ENCODE measurements around the gene TENM4.

Gene TENM4

DNA sequence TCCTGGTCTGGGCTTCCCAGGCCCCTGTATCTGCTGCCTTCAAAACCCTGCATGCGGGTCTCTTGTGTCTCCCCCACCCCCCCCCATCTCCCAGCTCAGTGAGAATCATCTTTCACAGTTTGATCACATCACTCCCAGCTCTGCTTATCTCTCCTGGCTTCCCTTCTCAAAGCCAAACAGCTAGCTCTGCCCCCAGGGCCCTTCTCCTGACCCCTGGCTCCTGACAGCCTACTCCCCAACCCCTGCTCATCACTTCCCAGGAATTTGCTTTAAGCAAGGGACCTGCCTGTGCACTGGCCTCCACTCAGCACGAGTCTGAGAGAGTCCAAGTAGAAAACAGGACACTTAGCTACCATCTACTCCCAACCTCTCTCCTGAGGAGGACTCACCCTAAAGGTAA lies 342.7 kb downstream of the TENM4 start:
- Mint-ChIP-seq H3K4me1 (no peaks in the 10 kb centered on the region), H3K27me3 (no peaks in the 10 kb centered on the region), H3K4me3 (no peak overlapping the region), H3K27ac (ENCODE audit: low read depth) (no peak overlapping the region), H3K36me3 (ENCODE audit: insufficient read depth) (no peaks in the 10 kb centered on the region), H3K9me3 (no peaks in the 10 kb centered on the region)
- ATAC-seq (replicated peaks; ENCODE audit: extremely low read depth, poor library complexity, severe bottlenecking) (no peak), DNase-seq (ENCODE audit: low spot score in 2 of 2) (no peak)

GRCh38 chr11:79097246-79097875 lies 343.5 kb downstream of the TENM4 start:
- Mint-ChIP-seq H3K36me3 (ENCODE audit: insufficient read depth) (no peaks in the 10 kb centered on the region), H3K9me3 (no peaks in the 10 kb centered on the region), H3K4me3 (no peak overlapping the region), H3K4me1 (no peaks in the 10 kb centered on the region), H3K27me3 (no peaks in the 10 kb centered on the region), H3K27ac (ENCODE audit: low read depth) (no peak overlapping the region)
- no peak for ATAC-seq (replicated peaks; ENCODE audit: extremely low read depth, poor library complexity, severe bottlenecking)
- DNase-seq (ENCODE audit: low spot score in 2 of 2) = no peak

DNA sequence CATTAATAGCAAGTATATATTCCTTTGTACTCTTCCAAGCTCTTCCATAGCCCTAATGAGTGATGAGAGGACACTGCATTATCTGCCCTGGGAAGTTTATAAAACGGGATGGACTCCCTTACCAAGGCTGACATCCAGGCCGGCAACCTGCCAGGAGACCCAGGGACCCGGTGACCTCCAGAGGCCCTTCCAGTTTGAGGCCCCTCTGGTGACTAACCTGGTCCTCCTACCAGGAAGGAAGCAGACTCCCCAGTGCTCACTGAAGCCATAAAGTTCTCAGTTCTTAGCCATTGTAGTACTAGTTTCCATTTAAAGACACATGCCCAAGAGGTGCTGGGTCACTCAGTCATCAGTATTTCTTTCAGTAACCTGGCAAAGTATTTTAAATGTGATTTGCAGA lies 345.4 kb downstream of the TENM4 start:
- no peaks in the 10 kb centered on the region for H3K4me1 Mint-ChIP-seq
- no peaks in the 10 kb centered on the region for H3K9me3 Mint-ChIP-seq
- no peaks in the 10 kb centered on the region for H3K27me3 Mint-ChIP-seq
- no peak overlapping the region for H3K27ac Mint-ChIP-seq (ENCODE audit: low read depth)
- ATAC-seq (replicated peaks; ENCODE audit: extremely low read depth, poor library complexity, severe bottlenecking) = no peak
- DNase-seq (ENCODE audit: low spot score in 2 of 2) = no peak
- H3K36me3 Mint-ChIP-seq (ENCODE audit: insufficient read depth) = no peaks in the 10 kb centered on the region
- H3K4me3 Mint-ChIP-seq = no peak overlapping the region

- no peak overlapping the region for H3K4me3 Mint-ChIP-seq
- ATAC-seq (replicated peaks; ENCODE audit: extremely low read depth, poor library complexity, severe bottlenecking) = no peak
- no peaks in the 10 kb centered on the region for H3K27me3 Mint-ChIP-seq
- H3K4me1 Mint-ChIP-seq = no peaks in the 10 kb centered on the region
- no peak overlapping the region for H3K27ac Mint-ChIP-seq (ENCODE audit: low read depth)
- no peaks in the 10 kb centered on the region for H3K9me3 Mint-ChIP-seq
- DNase-seq (ENCODE audit: low spot score in 2 of 2) = no peak
- no peaks in the 10 kb centered on the region for H3K36me3 Mint-ChIP-seq (ENCODE audit: insufficient read depth)
Measured at GRCh38 chr11:79094616-79095015, 346.2 kb downstream of the TENM4 start.

DNA sequence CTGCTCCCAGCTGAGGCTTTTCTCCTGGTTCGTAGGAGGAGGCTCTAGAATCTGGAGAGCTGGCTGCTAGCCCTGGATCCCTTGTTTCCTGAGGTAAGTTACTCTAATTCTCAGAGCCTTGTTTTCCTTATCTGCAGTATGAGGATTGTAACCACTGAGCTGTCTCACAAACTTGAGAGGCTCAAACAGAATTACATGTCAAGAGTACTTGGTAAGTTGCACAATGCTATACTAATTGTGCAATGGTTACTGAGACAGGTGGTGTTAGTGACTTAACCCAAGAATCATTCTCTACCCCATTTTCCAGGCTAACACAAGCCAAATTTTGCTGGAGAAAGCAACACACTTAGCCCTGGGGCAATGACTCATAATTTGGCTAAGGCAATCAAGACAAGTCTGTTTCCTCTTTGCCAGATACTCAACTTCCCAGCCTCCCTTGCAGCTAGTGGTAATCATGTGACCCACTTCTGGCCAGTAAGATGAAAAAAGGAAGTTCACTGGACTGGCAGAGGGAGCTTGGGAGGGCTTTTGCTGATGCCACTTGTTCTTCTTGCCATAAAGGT lies 348.0 kb downstream of the TENM4 start:
- ATAC-seq (replicated peaks; ENCODE audit: extremely low read depth, poor library complexity, severe bottlenecking) = no peak
- H3K36me3 Mint-ChIP-seq (ENCODE audit: insufficient read depth) = no peaks in the 10 kb centered on the region
- no peak for DNase-seq (ENCODE audit: low spot score in 2 of 2)
- H3K27ac Mint-ChIP-seq (ENCODE audit: low read depth) = no peak overlapping the region
- H3K9me3 Mint-ChIP-seq = no peaks in the 10 kb centered on the region
- no peaks in the 10 kb centered on the region for H3K4me1 Mint-ChIP-seq
- H3K4me3 Mint-ChIP-seq = no peak overlapping the region
- H3K27me3 Mint-ChIP-seq = no peaks in the 10 kb centered on the region

- Mint-ChIP-seq H3K9me3 (no peaks in the 10 kb centered on the region), H3K27me3 (no peaks in the 10 kb centered on the region), H3K27ac (ENCODE audit: low read depth) (no peak overlapping the region), H3K36me3 (ENCODE audit: insufficient read depth) (no peaks in the 10 kb centered on the region), H3K4me1 (no peaks in the 10 kb centered on the region), H3K4me3 (no peak overlapping the region)
- DNase-seq (ENCODE audit: low spot score in 2 of 2) (no peak), ATAC-seq (replicated peaks; ENCODE audit: extremely low read depth, poor library complexity, severe bottlenecking) (no peak)
Measured at GRCh38 chr11:79090191-79090705, 350.6 kb downstream of the TENM4 start.

DNA sequence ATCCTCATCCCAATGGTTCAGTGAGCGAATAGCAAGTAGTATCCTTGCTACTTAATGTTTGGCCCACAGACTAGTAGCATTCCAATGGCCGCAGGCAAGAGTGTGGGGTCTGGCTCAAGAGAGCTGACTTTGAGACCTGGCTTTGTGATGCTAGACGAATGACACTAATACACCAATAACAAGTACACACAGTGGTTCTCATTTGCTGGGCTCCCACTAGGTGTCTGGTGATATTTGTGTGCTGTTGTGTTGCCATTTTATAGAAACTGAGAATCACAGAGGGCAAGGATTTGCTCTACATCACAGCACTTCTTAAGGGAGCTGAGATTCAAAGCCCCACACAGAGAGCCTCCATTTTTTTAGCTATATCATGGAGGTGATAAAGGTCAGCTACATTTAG lies 351.2 kb downstream of the TENM4 start:
- no peak for ATAC-seq (replicated peaks; ENCODE audit: extremely low read depth, poor library complexity, severe bottlenecking)

DNA sequence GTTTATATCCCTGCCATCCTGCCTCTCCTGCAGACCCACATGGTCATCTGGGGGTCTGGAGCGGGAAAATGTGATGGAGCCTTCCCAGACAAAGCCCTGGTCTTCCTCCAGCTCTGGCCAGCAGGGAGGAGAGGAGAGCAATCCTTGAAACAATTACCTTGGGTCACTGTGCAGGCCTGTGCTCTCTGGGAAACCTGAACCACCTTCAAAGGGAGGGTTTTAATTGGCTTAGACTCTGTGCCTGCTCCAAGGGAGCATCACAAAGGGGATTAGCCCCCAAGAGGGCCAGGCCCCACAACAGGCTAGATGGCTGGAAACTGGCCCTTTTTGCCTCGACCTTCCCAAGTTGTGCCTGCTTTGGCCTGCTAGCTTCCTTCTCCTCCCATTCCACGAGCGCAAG lies 351.9 kb downstream of the TENM4 start:
- ATAC-seq (replicated peaks; ENCODE audit: extremely low read depth, poor library complexity, severe bottlenecking) (no peak), DNase-seq (ENCODE audit: low spot score in 2 of 2) (no peak)
- Mint-ChIP-seq H3K4me3 (no peak overlapping the region), H3K4me1 (no peaks in the 10 kb centered on the region), H3K27ac (ENCODE audit: low read depth) (no peak overlapping the region), H3K27me3 (no peaks in the 10 kb centered on the region), H3K9me3 (no peaks in the 10 kb centered on the region), H3K36me3 (ENCODE audit: insufficient read depth) (no peaks in the 10 kb centered on the region)

More for the DNA sequence above, 351.2 kb downstream of the TENM4 start:
- Mint-ChIP-seq H3K36me3 (ENCODE audit: insufficient read depth) (no peaks in the 10 kb centered on the region), H3K27me3 (no peaks in the 10 kb centered on the region), H3K4me3 (no peak overlapping the region), H3K9me3 (no peaks in the 10 kb centered on the region), H3K27ac (ENCODE audit: low read depth) (no peak overlapping the region), H3K4me1 (no peaks in the 10 kb centered on the region)
- no peak for DNase-seq (ENCODE audit: low spot score in 2 of 2)

GRCh38 chr11:79087961-79088318 lies 352.9 kb downstream of the TENM4 start:
- Mint-ChIP-seq H3K27ac (ENCODE audit: low read depth) (no peak overlapping the region), H3K9me3 (no peaks in the 10 kb centered on the region), H3K27me3 (no peaks in the 10 kb centered on the region), H3K36me3 (ENCODE audit: insufficient read depth) (no peaks in the 10 kb centered on the region), H3K4me1 (no peaks in the 10 kb centered on the region), H3K4me3 (no peak overlapping the region)
- DNase-seq (ENCODE audit: low spot score in 2 of 2) = no peak
- no peak for ATAC-seq (replicated peaks; ENCODE audit: extremely low read depth, poor library complexity, severe bottlenecking)

DNA sequence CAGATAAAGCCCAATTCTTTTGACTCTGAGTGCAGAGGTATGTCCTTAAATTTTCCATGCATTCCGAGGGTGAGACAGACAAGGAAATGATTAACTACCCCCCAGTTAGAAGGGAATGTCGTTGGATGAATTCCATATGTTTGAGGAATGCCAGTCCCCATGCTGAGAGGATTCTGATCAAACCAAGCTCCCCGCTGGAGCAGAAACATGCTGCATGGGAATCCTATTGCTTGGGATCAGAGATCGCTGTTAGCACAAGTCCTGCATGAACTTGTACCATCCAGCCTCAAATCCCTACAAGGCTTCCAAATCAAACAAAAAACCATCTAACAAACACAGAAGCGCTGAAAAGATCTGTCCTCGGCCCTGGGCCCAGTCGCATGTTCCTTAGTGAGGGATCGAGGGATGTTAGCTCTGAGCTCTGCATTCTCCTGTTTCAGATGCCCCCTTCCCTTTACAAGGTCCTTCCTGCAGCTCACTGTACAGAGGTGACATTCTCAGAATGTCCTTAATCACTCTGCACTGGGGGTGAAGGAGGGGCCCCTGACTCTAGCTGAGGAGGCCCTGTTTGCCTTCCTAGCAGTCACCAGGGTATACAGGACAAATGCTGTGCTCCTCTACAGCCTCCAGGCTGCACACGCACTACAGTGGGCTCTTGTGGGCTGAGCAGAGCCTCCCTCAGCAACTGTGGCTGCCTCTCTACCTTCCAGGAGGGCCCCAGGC lies 353.4 kb downstream of the TENM4 start:
- no peak for DNase-seq (ENCODE audit: low spot score in 2 of 2)
- H3K4me1 Mint-ChIP-seq = no peaks in the 10 kb centered on the region
- no peaks in the 10 kb centered on the region for H3K9me3 Mint-ChIP-seq

GRCh38 chr11:79086056-79086455 lies 354.8 kb downstream of the TENM4 start:
- no peaks in the 10 kb centered on the region for H3K36me3 Mint-ChIP-seq (ENCODE audit: insufficient read depth)
- ATAC-seq (replicated peaks; ENCODE audit: extremely low read depth, poor library complexity, severe bottlenecking) = no peak
- no peak overlapping the region for H3K27ac Mint-ChIP-seq (ENCODE audit: low read depth)
- H3K4me3 Mint-ChIP-seq = no peak overlapping the region
- DNase-seq (ENCODE audit: low spot score in 2 of 2) = no peak
- H3K4me1 Mint-ChIP-seq = no peaks in the 10 kb centered on the region
- H3K9me3 Mint-ChIP-seq = no peaks in the 10 kb centered on the region
- no peaks in the 10 kb centered on the region for H3K27me3 Mint-ChIP-seq

More for the DNA sequence above, 353.4 kb downstream of the TENM4 start:
- H3K27me3 Mint-ChIP-seq = no peaks in the 10 kb centered on the region
- no peak overlapping the region for H3K27ac Mint-ChIP-seq (ENCODE audit: low read depth)
- H3K36me3 Mint-ChIP-seq (ENCODE audit: insufficient read depth) = no peaks in the 10 kb centered on the region
- ATAC-seq (replicated peaks; ENCODE audit: extremely low read depth, poor library complexity, severe bottlenecking) = no peak
- H3K4me3 Mint-ChIP-seq = no peak overlapping the region

DNA sequence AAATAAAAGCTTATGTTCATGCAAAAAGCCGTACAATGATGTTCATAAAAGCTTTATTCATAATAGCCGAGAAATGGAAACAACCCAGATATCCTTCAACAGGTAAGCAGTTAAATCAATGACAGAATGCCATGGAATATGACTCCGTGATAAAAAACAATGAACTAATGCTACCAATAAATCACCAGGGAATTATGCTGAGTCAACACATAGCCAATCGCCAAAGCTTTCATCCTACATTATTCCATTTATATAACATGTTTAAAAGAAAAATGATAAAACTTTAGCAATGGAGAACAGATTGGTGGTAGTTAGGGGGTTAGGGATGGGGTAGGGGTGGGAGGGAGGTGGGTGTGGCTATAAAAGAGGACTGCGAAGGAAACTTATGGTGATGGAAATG lies 356.4 kb downstream of the TENM4 start:
- Mint-ChIP-seq H3K9me3 (no peaks in the 10 kb centered on the region), H3K27me3 (no peaks in the 10 kb centered on the region), H3K27ac (ENCODE audit: low read depth) (no peak overlapping the region), H3K4me1 (no peaks in the 10 kb centered on the region), H3K4me3 (no peak overlapping the region), H3K36me3 (ENCODE audit: insufficient read depth) (no peaks in the 10 kb centered on the region)
- ATAC-seq (replicated peaks; ENCODE audit: extremely low read depth, poor library complexity, severe bottlenecking) (no peak), DNase-seq (ENCODE audit: low spot score in 2 of 2) (no peak)

GRCh38 chr11:79083352-79083751 lies 357.5 kb downstream of the TENM4 start:
- Mint-ChIP-seq H3K27me3 (no peaks in the 10 kb centered on the region), H3K4me3 (no peak overlapping the region), H3K27ac (ENCODE audit: low read depth) (no peak overlapping the region), H3K4me1 (no peaks in the 10 kb centered on the region), H3K36me3 (ENCODE audit: insufficient read depth) (no peaks in the 10 kb centered on the region), H3K9me3 (no peaks in the 10 kb centered on the region)
- no peak for ATAC-seq (replicated peaks; ENCODE audit: extremely low read depth, poor library complexity, severe bottlenecking)
- DNase-seq (ENCODE audit: low spot score in 2 of 2) = no peak

Data from central memory CD8-positive, alpha-beta T cell (primary cell).